Kidney epithelial cell (primary cell): ENCODE measurements around the gene CDKN2B-AS1. TPM values are rescaled to one million over a fixed set of nuclear protein-coding genes. Genes with fewer than 3 reads are reported as not detected.

Source experiments
- DNase-seq: peaks from one replicate; pipeline ENCODE4 v3.0.0-alpha.2; 2010; ENCODE audit warnings: low read depth
- H3K27me3 ChIP-seq: 2 replicates; pipeline ENCODE4 v1.6.0; 2011; ENCODE audit warnings: low read length; ENCODE audit not compliant: control insufficient read depth, insufficient read depth
- H3K36me3 ChIP-seq: 2 replicates; pipeline ENCODE4 v1.5.1; 2011; ENCODE audit warnings: low read length; ENCODE audit not compliant: control insufficient read depth, insufficient read depth
- H3K4me3 ChIP-seq: 2 replicates; pipeline ENCODE4 v1.5.1; 2011; ENCODE audit warnings: low read depth, mild to moderate bottlenecking, control low read depth, low read length
- total RNA-seq: library from RNA; depleted of rRNA; stranded (reverse); fragments of >200 nt; gene quantifications from 2 replicates; pipeline ENCODE4 v1.2.3, GENCODE V29; 2015
- TF ChIP-seq, protein P1 (sequence below): IDR thresholded peaks from 2 replicates; pipeline ENCODE4 v1.5.1; 2011; ENCODE audit warnings: mild to moderate bottlenecking, moderate library complexity, low read length, control low read depth, inconsistent platforms; ENCODE audit not compliant: insufficient read depth, poor library complexity, severe bottlenecking

Gene CDKN2B-AS1
- total RNA-seq, 1 donor from 2014 or later: 0.04 TPM

DNA sequence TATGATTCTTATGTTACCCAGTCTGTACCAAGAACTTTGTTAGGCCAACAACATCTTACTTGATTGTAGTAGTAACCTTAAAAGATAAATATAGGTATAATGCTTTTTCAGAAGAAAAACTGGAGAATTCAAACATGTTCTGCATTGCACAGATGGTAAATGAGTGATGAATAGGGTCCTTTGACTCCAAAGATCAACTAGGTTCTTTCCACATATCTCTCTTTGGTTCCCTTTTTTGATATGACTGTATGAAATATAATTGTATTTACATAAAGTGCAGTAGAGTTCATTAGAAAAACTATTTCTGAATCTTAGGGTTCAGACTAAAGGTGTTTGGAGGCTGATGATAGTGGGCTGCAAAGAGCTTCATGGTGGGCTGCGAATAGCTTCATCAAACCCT, 165.0 kb downstream of the CDKN2B-AS1 start:
- DNase-seq: no peak

DNA sequence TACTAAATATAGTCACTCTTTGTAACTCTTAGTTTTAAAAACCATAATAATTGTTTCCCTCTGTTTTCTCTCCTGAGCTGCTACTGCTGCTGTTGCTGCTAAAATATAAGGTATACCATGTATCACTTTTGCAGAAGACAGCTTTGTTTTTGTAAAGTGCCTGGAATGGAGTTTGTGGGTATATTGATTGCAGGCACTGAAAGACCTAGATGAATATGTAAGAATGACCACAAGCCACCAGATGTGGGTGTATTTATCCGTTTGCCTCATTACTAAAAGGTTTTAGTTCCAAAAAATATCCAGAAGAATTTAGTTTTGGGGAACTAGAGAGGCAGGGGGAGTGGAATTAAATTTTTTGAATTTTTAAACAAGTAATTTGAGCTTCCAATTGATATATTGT, 165.6 kb downstream of the CDKN2B-AS1 start:
- Histone ChIP-seq H3K36me3 (no peaks in the 10 kb centered on the region), H3K27me3 (no peaks in the 10 kb centered on the region), H3K4me3 (no peak overlapping the region)
- TF ChIP-seq, protein P1, sequence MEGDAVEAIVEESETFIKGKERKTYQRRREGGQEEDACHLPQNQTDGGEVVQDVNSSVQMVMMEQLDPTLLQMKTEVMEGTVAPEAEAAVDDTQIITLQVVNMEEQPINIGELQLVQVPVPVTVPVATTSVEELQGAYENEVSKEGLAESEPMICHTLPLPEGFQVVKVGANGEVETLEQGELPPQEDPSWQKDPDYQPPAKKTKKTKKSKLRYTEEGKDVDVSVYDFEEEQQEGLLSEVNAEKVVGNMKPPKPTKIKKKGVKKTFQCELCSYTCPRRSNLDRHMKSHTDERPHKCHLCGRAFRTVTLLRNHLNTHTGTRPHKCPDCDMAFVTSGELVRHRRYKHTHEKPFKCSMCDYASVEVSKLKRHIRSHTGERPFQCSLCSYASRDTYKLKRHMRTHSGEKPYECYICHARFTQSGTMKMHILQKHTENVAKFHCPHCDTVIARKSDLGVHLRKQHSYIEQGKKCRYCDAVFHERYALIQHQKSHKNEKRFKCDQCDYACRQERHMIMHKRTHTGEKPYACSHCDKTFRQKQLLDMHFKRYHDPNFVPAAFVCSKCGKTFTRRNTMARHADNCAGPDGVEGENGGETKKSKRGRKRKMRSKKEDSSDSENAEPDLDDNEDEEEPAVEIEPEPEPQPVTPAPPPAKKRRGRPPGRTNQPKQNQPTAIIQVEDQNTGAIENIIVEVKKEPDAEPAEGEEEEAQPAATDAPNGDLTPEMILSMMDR: no peak
- no peak for DNase-seq

More for the DNA sequence above, 165.0 kb downstream of the CDKN2B-AS1 start:
- Histone ChIP-seq H3K36me3 (no peaks in the 10 kb centered on the region), H3K4me3 (no peak overlapping the region), H3K27me3 (no peaks in the 10 kb centered on the region)
- TF ChIP-seq, protein P1: no peak

DNA sequence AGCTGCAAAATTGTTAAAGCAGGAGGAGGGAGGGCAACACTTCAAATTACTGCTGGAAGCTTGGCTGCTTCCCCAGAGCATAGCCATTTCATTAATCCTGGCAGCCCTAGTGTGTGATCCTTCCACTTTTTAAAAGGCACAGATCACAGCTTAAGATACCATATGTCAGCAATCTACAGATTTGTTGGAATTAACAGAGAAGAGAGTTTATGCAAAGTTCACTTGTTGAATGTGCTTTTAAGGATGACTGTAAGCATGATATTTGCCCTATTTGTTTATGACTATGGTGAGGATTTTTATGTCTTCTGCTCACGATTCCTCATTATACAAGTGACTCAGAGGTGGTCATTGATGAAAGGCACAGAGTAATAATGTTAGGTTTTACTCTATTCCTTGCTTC, 170.6 kb downstream of the CDKN2B-AS1 start:
- H3K36me3 ChIP-seq: no peaks in the 10 kb centered on the region
- no peak for DNase-seq
- H3K4me3 ChIP-seq: no peak overlapping the region
- TF ChIP-seq, protein P1: no peak
- H3K27me3 ChIP-seq: no peaks in the 10 kb centered on the region

DNA sequence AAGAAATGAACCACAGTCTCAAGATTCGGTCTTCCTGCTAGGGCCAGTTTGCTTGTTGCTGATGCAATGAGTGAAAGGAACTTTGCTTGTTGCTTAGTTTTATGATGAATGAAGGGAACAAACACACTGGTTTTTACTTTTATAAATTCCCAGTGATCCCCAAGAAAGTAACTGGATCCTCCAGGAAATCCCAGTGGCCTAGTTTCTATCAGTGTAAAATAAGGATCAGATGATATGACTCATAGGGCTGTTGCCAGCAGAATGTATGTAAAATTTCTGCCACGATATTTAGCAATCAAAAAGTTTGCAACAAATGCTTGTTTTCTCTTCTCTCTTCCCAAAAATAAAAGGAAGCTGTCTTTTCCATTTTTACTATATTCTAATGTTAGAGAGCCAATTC, 174.7 kb downstream of the CDKN2B-AS1 start:
- no peaks in the 10 kb centered on the region for H3K36me3 ChIP-seq
- no peak overlapping the region for H3K4me3 ChIP-seq
- TF ChIP-seq, protein P1: no peak
- no peak for DNase-seq
- no peaks in the 10 kb centered on the region for H3K27me3 ChIP-seq

DNA sequence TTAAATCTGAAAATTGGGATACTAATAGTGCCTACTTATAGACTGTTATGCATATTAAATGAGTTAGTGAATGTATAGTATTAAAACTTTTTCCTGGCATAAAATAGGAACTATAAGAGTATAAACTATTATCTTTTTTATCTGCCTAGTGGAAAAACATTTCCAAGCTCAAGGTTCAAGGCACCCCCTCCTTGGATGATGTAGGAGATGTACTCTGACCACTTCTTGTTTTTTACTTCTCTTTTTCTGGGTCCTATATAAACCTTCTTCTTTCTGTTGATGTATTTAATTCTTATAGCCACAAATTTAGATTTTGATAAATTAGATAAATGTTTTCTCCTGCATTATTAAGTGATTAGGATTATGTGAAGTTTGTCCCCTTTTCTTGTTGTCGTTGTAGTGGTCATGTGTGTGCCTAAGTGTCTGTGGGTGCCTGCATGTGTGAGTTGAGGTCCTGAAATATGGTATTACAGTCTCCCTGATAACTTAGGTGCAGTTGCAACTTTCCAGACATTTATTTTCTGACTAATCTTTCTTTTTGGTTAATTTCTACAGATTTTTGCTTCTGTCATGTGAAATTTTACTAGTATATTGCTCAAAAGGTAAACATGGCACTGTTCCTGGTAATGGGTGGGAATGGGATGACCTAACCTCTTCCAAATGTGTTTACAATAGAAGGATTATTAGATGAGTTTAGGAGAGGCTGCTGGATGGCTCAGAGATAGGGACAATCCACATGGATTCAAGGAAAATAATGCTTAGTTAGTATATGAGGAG, 175.3 kb downstream of the CDKN2B-AS1 start:
- no peak overlapping the region for H3K4me3 ChIP-seq
- no peak for DNase-seq
- TF ChIP-seq, protein P1: no peak
- H3K36me3 ChIP-seq: no peaks in the 10 kb centered on the region
- H3K27me3 ChIP-seq: no peaks in the 10 kb centered on the region

Other genes starting within 250 kb of the CDKN2B-AS1 start
- gene MTAP, start 192.2 kb upstream of the CDKN2B-AS1 start, total RNA-seq: 29.0 and 35.1 TPM in 2 replicates
- 1.7 and 3.6 TPM in 2 replicates for gene CDKN2A, start 399 bp upstream of the CDKN2B-AS1 start, total RNA-seq
- 16.7 and 28.3 TPM in 2 replicates for gene CDKN2B, start 14.5 kb downstream of the CDKN2B-AS1 start, total RNA-seq